Hepatocyte (in vitro differentiated cells): Measurements from ENCODE around the gene OSCP1. TPM values are rescaled to one million over a fixed set of nuclear protein-coding genes. Genes with fewer than 3 reads are reported as not detected.

ENCODE experiments used
- DNase-seq: peaks from one replicate; pipeline ENCODE4 v3.0.0-alpha.2; 2016; ENCODE audit warnings: low spot score
- H2AFZ ChIP-seq: fragments of 200-600 bp; sonication (generic); 2 replicates; pipeline ENCODE4 v1.6.0; 2016; ENCODE audit warnings: antibody characterized with exemption, mild to moderate bottlenecking
- H3K27ac ChIP-seq: fragments of 200-600 bp; sonication (generic); 2 replicates; pipeline ENCODE4 v1.5.1; 2016; ENCODE audit warnings: mild to moderate bottlenecking
- H3K27me3 ChIP-seq: fragments of 200-600 bp; sonication (generic); 2 replicates; pipeline ENCODE4 v1.6.1; 2016
- H3K36me3 ChIP-seq: fragments of 200-600 bp; sonication (generic); replicated peaks from 2 replicates; pipeline ENCODE4 v1.5.1; 2016; ENCODE audit warnings: low read depth; ENCODE audit not compliant: insufficient read depth
- H3K4me1 ChIP-seq: fragments of 200-600 bp; sonication (generic); 2 replicates; pipeline ENCODE4 v1.5.1; 2016; ENCODE audit warnings: mild to moderate bottlenecking, moderate library complexity; ENCODE audit not compliant: insufficient read depth
- H3K4me2 ChIP-seq: fragments of 200-600 bp; sonication (generic); 2 replicates; pipeline ENCODE4 v1.6.0; 2016
- H3K4me3 ChIP-seq: fragments of 200-600 bp; sonication (generic); 2 replicates; pipeline ENCODE4 v1.5.1; 2016; ENCODE audit warnings: mild to moderate bottlenecking
- H3K79me2 ChIP-seq: fragments of 200-600 bp; sonication (generic); 2 replicates; pipeline ENCODE4 v1.6.0; 2017; ENCODE audit warnings: mild to moderate bottlenecking
- H3K9me2 ChIP-seq: fragments of 200-600 bp; sonication (generic); replicated peaks from 2 replicates; pipeline ENCODE4 v1.6.0; 2017; ENCODE audit warnings: mild to moderate bottlenecking; ENCODE audit not compliant: insufficient read depth
- H3K9me3 ChIP-seq: fragments of 200-600 bp; sonication (generic); 2 replicates; pipeline ENCODE4 v1.5.1; 2016; ENCODE audit warnings: low read depth, mild to moderate bottlenecking
- H4K20me1 ChIP-seq: fragments of 200-600 bp; sonication (generic); 2 replicates; pipeline ENCODE4 v1.6.0; 2016; ENCODE audit warnings: mild to moderate bottlenecking; ENCODE audit not compliant: insufficient read depth, poor library complexity, severe bottlenecking
- EZH2 ChIP-seq: fragments of 200-600 bp; sonication (generic); IDR thresholded peaks from 2 replicates; pipeline ENCODE4 v1.6.1; 2016; ENCODE audit warnings: antibody characterized with exemption, mild to moderate bottlenecking, borderline replicate concordance
- EZH2phosphoT487 ChIP-seq: fragments of 200-600 bp; sonication (generic); IDR thresholded peaks from one replicate; pipeline ENCODE4 v1.6.1; 2018; ENCODE audit warnings: antibody characterized with exemption, mild to moderate bottlenecking, low read depth, moderate library complexity; ENCODE audit not compliant: unreplicated experiment, severe bottlenecking
- WGBS: methylation state at CpG from one replicate; pipeline ENCODE4 v1.1.6; 2016; ENCODE audit warnings: low lambda C conversion rate; ENCODE audit errors: missing lambda C conversion rate; 5-methylcytosine and 5-hydroxymethylcytosine counted together
- polyA plus RNA-seq: library from polyadenylated mRNA; unstranded; fragments of >200 nt; fragmentation: Nextera tagmentation; extraction: Ambion mirVana; gene quantifications from 2 replicates; pipeline ENCODE4 v1.2.1, GENCODE V29; 2016
- total RNA-seq: library from RNA; depleted of rRNA; stranded (reverse); fragments of >200 nt; gene quantifications from 2 replicates; pipeline ENCODE4 v1.2.3, GENCODE V29; 2014
- TF ChIP-seq, protein P1 (sequence below): fragments of 200-600 bp; sonication (generic); IDR thresholded peaks from 2 replicates; pipeline ENCODE4 v1.5.1; 2016; ENCODE audit warnings: antibody characterized with exemption, mild to moderate bottlenecking; ENCODE audit not compliant: poor library complexity

OSCP1 gene
- total and polyA plus RNA-seq, 2 experiments from 2014 or later: 5.8 to 7.6 TPM

DNA sequence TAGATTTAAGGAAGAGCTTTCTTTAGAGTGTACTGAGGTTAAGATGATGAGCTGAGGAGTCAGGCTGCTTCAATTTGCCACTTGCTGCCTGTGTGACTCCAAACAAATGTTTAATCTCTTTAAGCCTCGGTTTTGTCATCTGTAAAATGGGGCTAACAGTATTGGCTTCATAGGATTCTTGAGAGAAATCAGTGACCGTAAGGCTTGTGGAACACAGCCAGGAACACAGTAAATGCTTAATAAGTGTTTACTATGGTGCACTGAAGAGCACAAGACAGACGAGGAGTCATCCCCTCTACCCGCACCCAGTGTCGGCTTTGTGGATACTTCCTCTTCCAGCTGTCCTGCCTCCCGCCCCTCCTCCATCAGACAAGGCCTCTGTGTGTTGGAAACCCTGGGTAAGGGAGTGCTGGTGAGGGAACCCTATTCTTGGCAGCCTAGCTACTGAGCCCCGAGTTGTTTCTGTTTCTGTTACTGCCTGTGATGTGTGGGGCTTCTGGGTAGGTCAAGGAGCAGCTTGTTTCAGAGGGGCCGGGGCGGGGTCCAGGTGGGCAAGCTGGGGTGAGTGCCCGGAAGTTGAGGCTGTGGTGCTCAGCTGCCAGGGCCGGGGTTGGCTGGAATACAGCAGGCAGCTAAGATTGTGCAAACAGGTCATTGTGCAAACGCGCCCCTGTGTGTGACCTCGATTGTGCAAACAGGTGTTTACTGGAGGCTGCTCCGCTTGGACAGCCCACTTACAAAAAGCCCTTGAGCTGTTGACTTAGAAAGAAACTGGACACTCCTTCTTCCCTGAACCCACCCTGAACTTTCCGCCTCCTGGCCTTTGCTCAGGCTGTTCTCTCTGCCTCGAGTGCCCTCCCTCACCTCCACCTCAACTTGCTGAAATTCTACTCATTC is 36.4 kb upstream of the OSCP1 start:
- DNase-seq: peak; percentile 86
- H3K4me1 ChIP-seq: peaks cover 23% of the 10 kb centered on the region
- no peaks in the 10 kb centered on the region for H3K27me3 ChIP-seq
- no peak overlapping the region for H3K4me3 ChIP-seq
- H3K9me2 ChIP-seq: no peaks in the 10 kb centered on the region
- no peaks in the 10 kb centered on the region for H3K9me3 ChIP-seq
- H3K27ac ChIP-seq: peak overlapping the region; percentile 85
- WGBS: 59% methylated on average over 17 of the region's 17 CpGs
- peak overlapping the region; percentile 39 for H3K4me2 ChIP-seq
- peak overlapping the region; percentile 18 for H2AFZ ChIP-seq
- no peaks in the 10 kb centered on the region for H3K79me2 ChIP-seq
- TF ChIP-seq, protein P1, sequence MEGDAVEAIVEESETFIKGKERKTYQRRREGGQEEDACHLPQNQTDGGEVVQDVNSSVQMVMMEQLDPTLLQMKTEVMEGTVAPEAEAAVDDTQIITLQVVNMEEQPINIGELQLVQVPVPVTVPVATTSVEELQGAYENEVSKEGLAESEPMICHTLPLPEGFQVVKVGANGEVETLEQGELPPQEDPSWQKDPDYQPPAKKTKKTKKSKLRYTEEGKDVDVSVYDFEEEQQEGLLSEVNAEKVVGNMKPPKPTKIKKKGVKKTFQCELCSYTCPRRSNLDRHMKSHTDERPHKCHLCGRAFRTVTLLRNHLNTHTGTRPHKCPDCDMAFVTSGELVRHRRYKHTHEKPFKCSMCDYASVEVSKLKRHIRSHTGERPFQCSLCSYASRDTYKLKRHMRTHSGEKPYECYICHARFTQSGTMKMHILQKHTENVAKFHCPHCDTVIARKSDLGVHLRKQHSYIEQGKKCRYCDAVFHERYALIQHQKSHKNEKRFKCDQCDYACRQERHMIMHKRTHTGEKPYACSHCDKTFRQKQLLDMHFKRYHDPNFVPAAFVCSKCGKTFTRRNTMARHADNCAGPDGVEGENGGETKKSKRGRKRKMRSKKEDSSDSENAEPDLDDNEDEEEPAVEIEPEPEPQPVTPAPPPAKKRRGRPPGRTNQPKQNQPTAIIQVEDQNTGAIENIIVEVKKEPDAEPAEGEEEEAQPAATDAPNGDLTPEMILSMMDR: no peak
- TF ChIP-seq EZH2: no peak
- TF ChIP-seq EZH2phosphoT487: no peak
- H4K20me1 ChIP-seq: no peaks in the 10 kb centered on the region
- H3K36me3 ChIP-seq: no peaks in the 10 kb centered on the region

DNA sequence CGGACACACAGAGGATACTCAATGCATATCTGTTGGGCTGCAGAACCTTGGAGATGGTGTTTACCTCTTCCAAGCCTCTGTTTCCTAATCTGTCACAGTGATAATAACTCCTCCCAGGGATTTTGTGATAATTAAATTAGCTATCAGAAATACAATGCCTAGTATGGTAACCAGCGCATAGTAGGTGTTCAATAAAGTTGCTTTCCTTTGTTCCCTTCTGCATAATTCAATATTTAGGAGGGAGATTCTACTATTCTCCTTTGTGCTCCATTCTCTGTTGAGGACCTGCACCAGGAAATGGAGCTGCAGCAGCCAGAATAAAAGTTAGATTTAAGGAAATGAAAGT is 35.8 kb upstream of the OSCP1 start:
- Histone ChIP-seq H3K4me1 (peaks cover 28% of the 10 kb centered on the region), H2AFZ (no peak overlapping the region), H3K9me2 (no peaks in the 10 kb centered on the region), H3K36me3 (no peaks in the 10 kb centered on the region), H3K27ac (peak overlapping the region; percentile 85), H3K79me2 (no peaks in the 10 kb centered on the region), H3K9me3 (no peaks in the 10 kb centered on the region), H3K4me3 (no peak overlapping the region), H3K4me2 (no peak overlapping the region), H4K20me1 (no peaks in the 10 kb centered on the region), H3K27me3 (no peaks in the 10 kb centered on the region)
- DNase-seq: no peak
- WGBS: 95% methylated on average over 2 of the region's 2 CpGs
- TF ChIP-seq, protein P1: no peak
- no peak for TF ChIP-seq EZH2
- TF ChIP-seq EZH2phosphoT487: no peak

DNA sequence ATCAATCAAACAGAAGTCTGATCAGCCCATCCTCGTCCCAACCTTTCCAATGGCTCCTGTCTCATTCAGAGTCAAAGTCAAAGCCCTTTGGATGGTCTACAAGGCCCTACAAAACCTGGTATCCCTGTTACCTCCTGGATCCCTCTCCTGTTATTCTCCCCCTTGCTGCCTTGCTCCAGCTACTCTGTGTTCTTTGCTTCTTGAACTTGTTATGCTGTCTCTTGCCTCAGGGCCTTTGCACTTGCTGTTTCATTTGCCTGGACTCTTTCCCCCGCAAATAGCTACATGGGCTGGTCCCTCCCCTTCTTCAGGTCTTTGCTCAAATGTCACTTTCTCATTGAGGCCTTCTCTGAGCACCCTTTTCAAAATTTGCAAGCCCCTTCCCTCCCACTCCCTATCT is 33.8 kb upstream of the OSCP1 start:
- Histone ChIP-seq H3K4me1 (peaks cover 24% of the 10 kb centered on the region), H3K4me3 (no peak overlapping the region), H3K9me2 (no peaks in the 10 kb centered on the region), H2AFZ (no peak overlapping the region), H3K79me2 (no peaks in the 10 kb centered on the region), H3K36me3 (no peaks in the 10 kb centered on the region), H3K4me2 (no peak overlapping the region), H3K27ac (no peak overlapping the region), H4K20me1 (no peaks in the 10 kb centered on the region), H3K27me3 (no peaks in the 10 kb centered on the region), H3K9me3 (no peaks in the 10 kb centered on the region)
- DNase-seq: no peak
- TF ChIP-seq EZH2phosphoT487: no peak
- no peak for TF ChIP-seq EZH2
- TF ChIP-seq, protein P1: no peak
- WGBS: 87% methylated on average over 2 of the region's 2 CpGs
